NCI-H2029 (cell line): Measurements from ENCODE around the gene RCN2.

Source experiments
- DNase-seq: peaks from one replicate; lab custom pipeline; 2025; lab: John Stamatoyannopoulos, UW

Gene RCN2

GRCh38 chr15:76994496-76994895, 62.9 kb downstream of the RCN2 start:
- DNase-seq = no peak

- no peak for DNase-seq
Observed at GRCh38 chr15:76994971-76995945, 63.7 kb downstream of the RCN2 start, which contains the start of gene PSTPIP1. Gene PSTPIP1, plus strand, starts transcription at chr15:76995126. Its CDS starts 448 bp downstream, at chr15:76995574.

- no peak for DNase-seq
Observed at GRCh38 chr15:76996076-76996525, 64.6 kb downstream of the RCN2 start.

- DNase-seq = no peak
Observed at GRCh38 chr15:76996526-76997401, 65.2 kb downstream of the RCN2 start.

GRCh38 chr15:76998663-76999285, 67.2 kb downstream of the RCN2 start:
- DNase-seq = no peak

- no peak for DNase-seq
Observed at GRCh38 chr15:76999996-77000395, 68.4 kb downstream of the RCN2 start.

- DNase-seq = no peak
Observed at GRCh38 chr15:77001351-77001750, 69.8 kb downstream of the RCN2 start.

- no peak for DNase-seq
Observed at GRCh38 chr15:77001966-77002365, 70.4 kb downstream of the RCN2 start.

- DNase-seq = no peak
Observed at GRCh38 chr15:77002436-77002835, 70.9 kb downstream of the RCN2 start.

- DNase-seq = no peak
Observed at GRCh38 chr15:77002954-77003912, 71.7 kb downstream of the RCN2 start.
